ENCODE results near the gene PHF1. TPM values are rescaled to one million over a fixed set of nuclear protein-coding genes. Genes with fewer than 3 reads are reported as not detected.

PHF1 gene
- total RNA-seq, 1 experiment from 2014 or later = 67.3 TPM

DNA sequence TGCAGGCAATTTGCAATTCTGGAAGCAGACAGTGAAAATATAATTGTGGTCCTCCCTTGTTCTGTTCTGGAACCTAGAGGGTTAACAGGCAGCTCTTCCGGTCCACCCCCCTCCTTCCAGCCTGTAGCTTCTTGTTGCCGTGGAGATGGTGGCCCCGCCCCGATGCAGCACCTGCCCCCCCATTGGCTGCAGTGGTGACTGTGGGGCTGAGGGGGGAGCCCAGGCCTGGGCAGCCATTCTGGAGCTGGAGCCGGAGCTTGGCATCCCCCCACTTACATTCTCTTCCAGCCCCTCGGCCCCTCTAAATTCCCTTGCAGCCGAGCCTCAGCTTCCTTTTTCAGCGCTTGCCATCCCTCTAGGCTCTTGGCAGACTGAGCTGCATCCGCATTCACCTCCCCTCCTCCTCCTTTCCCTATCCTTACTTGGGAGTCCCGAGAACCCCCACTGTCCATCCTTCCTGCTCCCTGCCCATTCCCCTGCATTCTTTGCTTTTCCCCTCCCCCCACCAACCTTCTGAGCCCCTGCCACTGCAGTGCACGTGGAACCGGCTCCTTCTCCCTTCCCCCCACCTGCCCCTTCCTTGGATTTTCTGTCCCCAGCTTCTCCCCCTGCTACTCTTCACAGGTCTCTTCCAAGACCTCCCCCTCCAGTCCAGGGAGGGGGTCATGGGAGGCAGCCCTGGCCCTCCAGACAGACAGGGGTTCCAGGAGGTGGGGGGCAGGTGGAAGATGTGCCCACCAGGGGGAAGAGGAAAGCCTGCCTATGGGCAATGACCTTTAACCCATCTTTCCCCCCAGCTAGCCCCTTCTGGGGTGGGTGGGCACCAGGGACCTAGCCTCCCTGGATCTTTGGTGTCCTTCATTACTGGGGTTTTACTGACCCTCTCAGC is 20.4 kb downstream of the PHF1 start:
- peak; percentile 32 for DNase-seq (ENCODE audit: low read depth)

DNA sequence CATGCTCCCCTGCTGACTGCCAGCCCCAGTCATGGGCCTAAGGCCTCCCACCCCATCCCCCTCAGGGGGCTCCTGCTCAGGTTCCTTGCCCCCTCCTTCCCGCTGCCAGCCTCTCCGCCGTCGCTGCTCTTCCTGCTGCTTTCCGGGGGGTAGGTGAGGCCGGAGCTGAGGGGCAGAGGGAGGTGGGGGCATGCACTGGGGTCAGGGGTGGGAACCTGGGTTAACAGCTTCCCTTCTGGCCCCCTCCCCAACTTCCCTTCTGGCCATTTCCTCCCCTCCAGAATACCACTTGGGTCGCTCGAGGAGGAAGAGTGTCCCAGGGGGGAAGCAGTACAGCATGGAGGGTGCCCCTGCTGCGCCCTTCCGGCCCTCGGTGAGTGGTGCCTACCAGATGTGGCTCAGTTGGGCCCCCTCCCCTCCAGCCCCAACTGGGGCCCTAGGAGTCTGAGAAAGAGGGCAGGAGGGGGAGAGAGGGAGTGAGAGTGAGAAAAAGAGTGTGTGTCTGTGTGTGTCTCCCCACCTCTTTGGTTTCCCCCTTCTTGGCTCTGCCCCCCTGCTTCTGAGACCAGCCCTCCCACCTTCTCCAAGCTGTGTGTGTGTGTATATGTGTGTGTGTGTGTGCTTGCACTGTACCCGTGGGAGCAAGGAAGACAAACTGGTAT is 21.2 kb downstream of the PHF1 start:
- no peak for DNase-seq (ENCODE audit: low read depth)

DNA sequence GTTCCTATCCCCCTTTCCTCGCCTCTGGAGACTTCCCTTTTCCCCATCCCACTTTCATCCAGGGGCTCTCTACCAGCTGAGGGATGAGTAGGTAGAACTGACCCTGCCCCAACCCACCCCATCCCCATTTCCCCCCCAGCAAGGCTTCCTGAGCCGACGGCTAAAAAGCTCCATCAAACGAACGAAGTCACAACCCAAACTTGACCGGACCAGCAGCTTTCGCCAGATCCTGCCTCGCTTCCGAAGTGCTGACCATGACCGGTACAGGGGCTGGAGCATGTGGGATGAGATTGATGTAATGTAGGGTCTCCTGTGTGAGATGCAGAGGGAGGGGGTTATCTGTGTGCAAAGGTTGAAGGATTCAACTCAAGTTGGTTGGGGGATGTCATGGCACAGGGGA is 21.7 kb downstream of the PHF1 start:
- DNase-seq (ENCODE audit: low read depth) = no peak

DNA sequence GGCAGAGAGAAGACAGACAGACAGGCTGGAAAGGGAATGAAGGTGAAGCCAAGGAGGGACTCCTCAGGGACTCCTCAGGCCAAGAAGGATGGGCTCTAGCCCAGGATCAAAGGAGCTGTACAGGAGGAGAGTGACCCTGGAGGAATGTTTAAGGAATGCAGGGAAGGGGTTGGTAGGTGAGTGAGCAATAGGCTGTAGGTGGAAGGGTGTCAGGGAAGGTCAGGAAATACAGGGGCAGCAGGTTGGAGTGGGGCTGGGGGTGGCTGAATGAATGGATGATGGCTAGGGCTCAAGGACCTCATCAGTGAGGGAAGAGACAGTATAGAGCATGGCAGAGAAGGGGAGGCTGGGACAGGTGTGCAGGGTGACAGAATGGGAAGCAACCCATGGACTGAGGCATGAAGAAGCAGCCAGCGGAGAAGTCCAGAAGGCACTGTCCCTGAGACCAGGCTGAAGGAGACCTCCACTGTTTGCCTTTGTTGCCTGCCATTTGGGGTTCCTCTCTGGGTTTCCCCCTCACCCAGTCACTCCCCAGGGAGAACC is 22.3 kb downstream of the PHF1 start:
- DNase-seq (ENCODE audit: low read depth) = no peak

DNA sequence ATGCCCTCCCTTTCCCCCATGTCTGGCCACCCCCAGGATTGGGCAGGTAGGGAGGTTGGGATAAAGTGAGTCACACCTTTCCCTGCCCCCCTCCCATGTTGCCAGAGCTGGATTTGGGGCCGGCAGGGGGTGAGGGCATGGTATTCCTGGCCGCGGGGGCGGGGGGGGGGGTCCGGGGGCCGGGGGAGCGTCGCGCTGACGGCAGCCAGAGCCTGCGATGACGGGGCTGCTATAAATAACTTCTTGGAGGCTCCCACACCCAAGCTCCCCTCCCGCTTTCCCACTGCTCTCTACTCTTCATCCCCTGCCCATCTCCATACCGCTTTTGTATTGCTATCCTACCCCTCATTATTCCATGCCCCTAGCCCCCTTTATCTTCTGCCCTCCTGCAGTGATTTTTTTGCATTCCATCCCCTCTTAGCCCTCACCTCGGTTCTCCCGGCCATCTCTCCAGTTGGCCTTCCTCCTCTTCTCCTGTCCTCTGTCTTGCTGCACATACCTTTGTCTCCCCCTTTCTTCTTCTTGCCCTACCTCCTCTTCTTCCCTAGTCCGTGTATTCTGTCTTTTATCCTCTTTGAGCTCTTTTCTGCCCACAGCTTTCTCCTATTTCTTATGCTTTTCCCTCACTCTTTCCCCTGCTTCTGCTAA is 22.9 kb downstream of the PHF1 start:
- DNase-seq (ENCODE audit: low read depth) = no peak

DNA sequence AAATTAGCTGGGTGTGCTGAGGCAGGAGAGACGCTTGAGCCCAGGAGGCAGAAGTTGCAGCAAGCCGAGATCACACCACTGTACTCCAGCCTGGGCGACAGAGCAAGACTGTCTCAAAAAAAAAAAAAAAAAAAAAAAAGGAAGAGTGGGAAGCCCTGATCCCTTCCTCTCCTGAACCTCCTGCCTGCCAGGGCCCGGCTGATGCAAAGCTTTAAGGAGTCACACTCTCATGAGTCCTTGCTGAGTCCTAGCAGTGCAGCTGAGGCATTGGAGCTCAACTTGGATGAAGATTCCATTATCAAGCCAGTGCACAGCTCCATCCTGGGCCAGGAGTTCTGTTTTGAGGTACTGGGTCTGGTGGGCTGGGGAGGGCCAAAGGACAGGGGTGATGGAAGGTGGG is 24.1 kb downstream of the PHF1 start:
- no peak for DNase-seq (ENCODE audit: low read depth)

DNA sequence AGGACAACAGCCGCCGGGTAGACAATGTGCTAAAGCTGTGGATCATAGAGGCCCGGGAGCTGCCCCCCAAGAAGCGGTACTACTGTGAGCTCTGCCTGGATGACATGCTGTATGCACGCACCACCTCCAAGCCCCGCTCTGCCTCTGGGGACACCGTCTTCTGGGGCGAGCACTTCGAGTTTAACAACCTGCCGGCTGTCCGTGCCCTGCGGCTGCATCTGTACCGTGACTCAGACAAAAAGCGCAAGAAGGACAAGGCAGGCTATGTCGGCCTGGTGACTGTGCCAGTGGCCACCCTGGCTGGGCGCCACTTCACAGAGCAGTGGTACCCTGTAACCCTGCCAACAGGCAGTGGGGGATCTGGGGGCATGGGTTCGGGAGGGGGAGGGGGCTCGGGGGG is 26.9 kb downstream of the PHF1 start:
- DNase-seq (ENCODE audit: low read depth) = no peak

DNA sequence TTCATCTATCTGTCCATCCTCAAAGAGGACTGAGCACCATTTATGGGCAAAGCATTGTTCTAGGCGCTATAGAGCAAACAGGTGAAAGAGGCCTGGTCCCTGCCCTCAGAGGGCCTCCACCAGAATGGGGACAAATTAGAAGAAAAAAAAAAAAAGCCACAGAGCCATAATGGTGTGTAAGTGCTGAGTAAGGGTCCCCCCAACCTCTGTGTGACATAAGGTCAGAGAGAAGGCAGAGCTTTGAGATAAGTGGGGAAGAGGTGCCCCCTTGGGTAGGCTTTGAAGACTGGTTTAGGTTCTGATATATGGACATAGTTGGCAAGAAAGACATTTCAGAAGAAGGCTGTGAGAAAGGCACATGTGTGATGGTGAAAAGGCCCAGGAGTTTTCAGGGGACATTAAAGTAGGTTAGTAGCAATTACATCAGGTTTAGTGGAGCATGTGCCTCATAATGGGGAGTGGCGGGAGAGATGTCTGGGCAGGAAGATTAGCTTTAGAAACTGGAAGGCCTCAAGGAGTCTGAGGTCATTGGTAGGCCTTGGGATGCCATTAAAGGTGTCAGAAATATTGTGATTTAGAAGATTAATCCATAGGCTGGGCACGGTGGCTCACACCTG is 28.3 kb downstream of the PHF1 start:
- DNase-seq (ENCODE audit: low read depth) = no peak

DNA sequence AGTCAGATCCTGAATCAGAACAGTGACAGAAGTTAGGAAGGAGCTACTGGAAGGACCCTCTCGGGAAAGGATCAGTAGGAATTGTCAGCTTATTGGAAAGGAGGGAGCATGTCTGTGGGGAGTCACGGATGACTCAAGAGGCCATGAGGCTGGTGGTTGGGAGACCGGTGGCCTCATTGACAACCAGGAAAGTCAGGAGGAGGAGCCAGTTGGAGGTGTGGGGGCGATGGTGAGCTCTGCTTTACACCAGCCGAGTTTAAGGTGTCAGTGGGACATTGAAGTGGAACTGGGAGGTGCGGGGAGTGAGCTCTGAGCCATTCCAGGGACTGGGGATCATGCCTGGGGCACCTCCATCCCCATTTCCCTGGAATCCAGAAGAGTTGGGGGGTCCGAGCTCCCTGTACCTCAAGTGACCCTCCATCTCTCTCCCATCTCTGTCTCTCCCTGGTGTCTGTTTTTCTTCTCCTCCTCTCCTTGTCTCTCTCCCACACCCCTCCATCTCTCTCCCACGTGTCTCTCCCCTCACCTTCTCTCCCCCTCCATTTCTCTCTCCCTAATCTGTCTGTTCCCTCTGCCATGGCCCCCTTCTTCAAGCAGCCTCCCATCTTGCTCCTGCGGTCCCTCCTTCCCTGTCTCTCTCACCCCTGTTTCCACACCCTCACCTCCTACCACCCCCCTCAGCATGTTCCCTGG is 29.3 kb downstream of the PHF1 start:
- peak; percentile 25 for DNase-seq (ENCODE audit: low read depth)

DNA sequence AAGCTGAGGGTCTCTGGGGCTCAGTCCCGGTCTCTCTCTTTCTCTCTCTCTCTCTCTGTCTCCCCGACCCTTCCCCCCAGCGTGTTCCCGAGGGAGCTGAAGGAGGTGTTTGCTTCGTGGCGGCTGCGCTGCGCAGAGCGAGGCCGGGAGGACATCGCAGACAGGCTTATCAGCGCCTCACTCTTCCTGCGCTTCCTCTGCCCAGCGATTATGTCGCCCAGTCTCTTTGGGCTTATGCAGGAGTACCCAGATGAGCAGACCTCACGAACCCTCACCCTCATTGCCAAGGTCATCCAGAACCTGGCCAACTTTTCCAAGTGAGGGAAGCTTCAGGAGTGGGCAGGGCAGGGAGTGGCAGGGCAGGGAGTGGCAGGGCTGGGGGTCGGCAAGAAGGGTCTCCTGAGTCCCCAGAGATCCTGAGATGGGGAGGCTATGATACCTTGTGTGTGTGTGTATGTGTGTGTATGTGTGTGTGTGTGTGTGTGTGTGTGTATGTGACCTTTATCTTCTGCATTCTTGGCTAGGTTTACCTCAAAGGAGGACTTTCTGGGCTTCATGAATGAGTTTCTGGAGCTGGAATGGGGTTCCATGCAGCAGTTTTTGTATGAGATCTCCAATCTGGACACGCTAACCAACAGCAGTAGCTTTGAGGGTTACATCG is 30.0 kb downstream of the PHF1 start:
- DNase-seq (ENCODE audit: low read depth) = no peak

DNA sequence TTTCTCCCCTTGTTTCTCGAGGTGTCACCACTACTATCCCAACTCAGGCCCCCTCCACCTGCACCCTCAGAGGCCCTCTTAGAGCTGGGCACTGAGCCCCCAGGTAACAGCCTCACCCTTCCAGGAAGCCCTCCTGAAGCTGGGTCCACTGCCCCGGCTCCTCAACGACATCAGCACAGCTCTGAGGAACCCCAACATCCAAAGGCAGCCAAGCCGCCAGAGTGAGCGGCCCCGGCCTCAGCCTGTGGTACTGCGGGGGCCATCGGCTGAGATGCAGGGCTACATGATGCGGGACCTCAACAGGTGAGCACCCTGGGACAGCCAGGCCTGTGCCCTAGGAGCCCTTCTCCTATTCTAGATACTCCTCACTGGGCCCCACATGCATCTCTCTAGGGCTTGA is 30.6 kb downstream of the PHF1 start:
- DNase-seq (ENCODE audit: low read depth) = no peak

DNA sequence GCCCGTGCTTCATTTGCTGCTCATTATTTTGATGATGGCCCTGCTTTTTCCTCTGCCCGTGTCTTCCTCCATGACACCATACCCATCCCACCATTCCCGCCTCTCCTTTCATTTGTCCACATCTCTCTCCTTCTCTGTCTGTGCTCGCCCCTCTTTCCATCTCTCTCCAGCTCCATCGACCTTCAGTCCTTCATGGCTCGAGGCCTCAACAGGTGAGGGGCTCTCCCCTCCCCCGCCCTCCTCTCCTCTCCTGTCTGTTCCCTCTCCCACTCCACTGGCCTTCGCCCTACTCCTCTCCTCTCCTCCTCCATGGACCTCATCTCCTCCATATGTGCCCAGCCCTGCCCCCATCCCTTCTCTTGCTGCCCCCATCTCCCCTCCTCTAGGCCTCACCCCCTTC is 31.5 kb downstream of the PHF1 start:
- no peak for DNase-seq (ENCODE audit: low read depth)

DNA sequence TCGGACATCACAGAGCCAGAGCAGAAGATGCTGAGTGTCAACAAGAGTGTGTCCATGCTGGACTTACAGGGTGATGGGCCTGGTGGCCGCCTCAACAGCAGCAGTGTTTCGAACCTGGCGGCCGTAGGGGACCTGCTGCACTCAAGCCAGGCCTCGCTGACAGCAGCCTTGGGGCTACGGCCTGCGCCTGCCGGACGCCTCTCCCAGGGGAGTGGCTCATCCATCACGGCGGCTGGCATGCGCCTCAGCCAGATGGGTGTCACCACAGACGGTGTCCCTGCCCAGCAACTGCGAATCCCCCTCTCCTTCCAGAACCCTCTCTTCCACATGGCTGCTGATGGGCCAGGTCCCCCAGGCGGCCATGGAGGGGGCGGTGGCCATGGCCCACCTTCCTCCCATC is 32.2 kb downstream of the PHF1 start:
- DNase-seq (ENCODE audit: low read depth) = no peak

DNA sequence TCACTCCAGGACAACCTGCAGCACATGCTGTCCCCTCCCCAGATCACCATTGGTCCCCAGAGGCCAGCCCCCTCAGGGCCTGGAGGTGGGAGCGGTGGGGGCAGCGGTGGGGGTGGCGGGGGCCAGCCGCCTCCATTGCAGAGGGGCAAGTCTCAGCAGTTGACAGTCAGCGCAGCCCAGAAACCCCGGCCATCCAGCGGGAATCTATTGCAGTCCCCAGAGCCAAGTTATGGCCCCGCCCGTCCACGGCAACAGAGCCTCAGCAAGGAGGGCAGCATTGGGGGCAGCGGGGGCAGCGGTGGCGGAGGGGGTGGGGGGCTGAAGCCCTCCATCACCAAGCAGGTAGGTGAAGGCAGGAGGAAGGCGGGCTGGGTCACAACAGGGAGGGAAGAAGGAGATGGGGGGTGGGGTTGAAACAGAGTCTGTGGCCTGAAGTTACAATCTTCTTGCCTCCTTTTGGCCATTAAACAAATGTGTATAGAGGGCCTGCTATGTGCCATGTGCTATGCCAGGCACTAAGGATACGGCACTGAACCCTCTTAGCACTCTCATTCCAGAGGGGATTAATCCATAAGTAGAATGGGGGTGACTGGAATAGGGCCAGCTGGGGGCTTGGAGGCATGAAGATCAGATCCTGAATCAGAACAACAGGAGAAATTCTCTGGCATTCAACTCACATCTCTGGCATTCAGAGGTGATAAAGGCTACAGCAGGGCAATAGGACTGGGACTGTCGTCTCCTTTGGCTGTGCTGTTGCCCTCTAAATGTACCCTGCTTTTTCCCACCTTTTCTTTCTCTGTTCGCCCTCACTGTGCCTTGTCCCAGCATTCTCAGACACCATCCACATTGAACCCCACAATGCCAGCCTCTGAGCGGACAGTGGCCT is 33.0 kb downstream of the PHF1 start:
- no peak for DNase-seq (ENCODE audit: low read depth)

DNA sequence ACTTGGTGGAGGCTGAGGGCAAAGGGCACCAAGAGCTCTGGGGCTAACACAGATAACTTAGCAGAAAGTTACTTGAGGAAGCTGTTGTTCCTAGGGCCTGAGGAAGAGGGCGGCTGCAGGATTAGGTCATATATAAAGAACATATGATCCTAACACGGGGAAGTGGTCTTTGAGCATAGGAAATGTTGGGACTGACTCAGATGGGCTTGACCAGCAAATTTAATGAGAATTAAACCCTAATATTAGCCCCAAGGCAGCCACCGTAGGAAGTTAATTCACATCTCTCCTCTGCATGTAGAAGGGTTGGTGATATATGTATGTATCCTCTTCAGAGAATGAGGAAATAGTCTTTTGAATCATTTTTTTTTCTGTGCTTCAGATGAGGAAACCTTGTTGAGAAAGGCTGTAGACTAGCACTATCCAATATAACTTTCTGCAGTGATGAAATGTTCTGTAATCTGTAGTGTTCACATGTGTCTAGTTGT is 34.3 kb downstream of the PHF1 start:
- DNase-seq (ENCODE audit: low read depth) = no peak

DNA sequence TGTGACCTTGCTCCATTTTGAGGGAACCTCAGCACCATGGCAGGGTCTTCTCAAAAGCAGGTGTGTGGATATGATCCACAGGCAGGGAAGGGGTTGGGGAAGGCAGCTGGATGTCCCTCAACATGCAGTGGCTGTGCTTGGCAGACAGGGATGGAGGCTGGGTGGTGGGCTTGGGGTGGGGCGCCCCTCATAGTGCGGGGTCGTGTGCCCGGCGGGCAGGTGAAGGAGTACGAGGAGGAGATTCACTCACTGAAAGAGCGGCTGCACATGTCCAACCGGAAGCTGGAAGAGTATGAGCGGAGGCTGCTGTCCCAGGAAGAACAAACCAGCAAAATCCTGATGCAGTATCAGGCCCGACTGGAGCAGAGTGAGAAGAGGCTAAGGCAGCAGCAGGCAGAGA is 35.5 kb downstream of the PHF1 start:
- no peak for DNase-seq (ENCODE audit: low read depth)

DNA sequence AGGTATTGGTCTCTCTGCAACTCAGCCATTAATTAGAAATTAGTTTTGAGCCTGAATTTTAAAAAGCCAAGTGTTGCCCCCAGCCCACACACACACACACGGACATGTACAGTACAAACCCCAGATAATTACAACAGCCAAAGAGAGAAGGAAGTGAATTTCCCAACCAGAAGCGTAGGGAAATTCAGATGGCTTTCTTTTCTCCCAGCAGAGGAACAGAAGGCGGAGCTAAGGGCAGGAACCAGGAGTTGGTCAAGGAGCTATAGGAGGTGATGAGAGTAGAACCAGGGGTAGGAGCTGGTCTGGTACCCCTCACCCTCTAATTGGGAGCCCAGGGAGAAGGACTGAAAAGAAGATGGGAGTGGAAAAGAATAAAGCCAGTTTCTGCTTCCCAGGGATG is 39.6 kb downstream of the PHF1 start:
- no peak for DNase-seq (ENCODE audit: low read depth)

DNA sequence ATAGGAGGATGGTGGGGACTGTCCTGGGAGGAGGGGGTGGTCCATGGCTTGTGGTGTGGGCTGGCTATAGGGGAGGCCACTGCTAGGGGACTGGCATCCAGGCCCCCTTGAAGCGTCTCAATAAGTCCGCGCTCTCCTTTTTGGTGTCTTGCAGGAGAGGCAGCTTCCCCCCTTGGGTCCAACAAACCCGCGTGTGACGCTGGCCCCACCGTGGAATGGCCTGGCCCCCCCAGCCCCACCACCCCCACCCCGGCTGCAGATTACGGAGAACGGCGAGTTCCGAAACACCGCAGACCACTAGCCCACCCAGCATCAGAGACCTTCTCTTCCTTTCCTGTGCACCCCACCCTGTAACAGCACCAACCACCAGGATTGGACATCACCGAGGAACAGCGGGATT is 40.8 kb downstream of the PHF1 start:
- DNase-seq (ENCODE audit: low read depth) = no peak

DNA sequence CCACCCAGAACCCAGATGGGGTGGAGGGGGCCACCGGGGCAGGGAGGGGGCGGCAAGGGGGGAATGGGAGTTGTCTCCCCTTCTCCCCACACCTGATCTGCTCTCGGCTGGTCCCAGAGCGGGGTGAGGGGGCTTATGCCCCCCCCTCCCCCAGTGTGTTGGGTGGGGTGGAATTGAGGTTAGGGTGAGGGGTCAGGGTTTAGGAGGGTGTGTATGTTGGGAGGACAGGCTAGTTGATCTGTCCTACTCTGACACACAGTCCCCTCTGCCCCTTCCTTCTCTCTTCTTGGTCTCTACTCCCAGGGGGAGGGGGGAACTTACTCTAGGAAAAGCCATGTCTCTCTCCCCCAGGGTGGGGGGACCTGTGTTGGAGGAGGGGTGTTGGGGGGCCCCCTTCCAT is 41.7 kb downstream of the PHF1 start:
- no peak for DNase-seq (ENCODE audit: low read depth)

Measured in M059J (cell line).